Fibroblast of mammary gland (primary cell): ENCODE measurements around the gene KHSRP.

ENCODE experiments used
- DNase-seq: peaks from one replicate; pipeline ENCODE4 v3.0.0-alpha.2; 2010; ENCODE audit warnings: low read depth
- H3K4me3 ChIP-seq: 2 replicates; pipeline ENCODE4 v1.5.1; 2011; ENCODE audit warnings: low read depth, mild to moderate bottlenecking, low read length, moderate library complexity; ENCODE audit not compliant: control insufficient read depth
- TF ChIP-seq, protein P1 (sequence below): conservative IDR thresholded peaks from 2 replicates; pipeline ENCODE4 v1.5.1; 2011; ENCODE audit warnings: low read depth, low read length, inconsistent platforms; ENCODE audit not compliant: control insufficient read depth, insufficient read depth

KHSRP gene

DNA sequence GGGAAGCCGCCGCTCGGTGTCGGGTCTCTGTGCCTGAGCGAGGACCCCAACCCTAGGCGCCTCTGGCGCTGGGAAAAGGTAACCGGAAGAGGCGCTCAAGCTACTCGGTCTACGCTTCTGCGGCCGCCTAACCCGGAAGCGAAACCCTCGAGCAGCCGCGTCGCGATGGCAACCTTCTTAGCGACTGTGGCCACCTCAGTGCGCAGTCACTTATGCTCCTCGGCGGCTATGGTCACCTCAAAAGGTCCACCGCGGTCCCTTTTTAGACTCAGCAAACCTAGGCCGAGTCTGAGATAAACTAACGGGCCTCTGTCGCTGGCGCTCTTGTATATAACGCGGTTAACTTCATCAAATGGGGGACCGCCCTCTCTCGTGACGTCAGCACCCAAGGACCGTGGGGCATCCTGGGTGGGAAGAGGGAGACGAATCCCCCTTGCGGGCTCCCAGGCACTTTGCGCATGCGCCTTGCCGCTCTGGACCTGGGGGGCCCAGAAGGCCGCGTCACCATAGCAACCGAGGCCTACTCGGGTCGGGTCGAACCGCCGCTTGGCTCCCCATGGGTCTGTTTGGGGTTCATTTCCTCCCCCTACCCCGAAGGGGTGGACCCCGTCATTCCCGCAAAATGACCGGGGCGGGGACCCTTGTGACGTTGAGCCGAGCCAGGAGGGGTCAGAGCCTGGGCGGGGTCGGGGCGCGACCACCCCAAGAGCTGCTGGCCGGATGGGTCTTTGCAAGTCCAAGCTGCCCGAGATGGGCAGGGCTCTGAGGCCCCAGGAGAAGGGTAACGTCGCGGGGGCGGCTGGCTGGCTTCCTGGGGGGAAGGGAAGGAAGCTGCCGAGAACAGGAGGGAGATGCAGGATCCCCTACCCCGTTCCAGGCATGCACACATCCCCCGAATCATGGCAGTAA, 31.3 kb downstream of the KHSRP start, which contains the start of gene GTF2F1:
TSS of gene GTF2F1 (minus strand) at position 91 of the 909 bp plus-strand sequence. CDS start 169 bp downstream, outside the sequence.
- TF ChIP-seq, protein P1, sequence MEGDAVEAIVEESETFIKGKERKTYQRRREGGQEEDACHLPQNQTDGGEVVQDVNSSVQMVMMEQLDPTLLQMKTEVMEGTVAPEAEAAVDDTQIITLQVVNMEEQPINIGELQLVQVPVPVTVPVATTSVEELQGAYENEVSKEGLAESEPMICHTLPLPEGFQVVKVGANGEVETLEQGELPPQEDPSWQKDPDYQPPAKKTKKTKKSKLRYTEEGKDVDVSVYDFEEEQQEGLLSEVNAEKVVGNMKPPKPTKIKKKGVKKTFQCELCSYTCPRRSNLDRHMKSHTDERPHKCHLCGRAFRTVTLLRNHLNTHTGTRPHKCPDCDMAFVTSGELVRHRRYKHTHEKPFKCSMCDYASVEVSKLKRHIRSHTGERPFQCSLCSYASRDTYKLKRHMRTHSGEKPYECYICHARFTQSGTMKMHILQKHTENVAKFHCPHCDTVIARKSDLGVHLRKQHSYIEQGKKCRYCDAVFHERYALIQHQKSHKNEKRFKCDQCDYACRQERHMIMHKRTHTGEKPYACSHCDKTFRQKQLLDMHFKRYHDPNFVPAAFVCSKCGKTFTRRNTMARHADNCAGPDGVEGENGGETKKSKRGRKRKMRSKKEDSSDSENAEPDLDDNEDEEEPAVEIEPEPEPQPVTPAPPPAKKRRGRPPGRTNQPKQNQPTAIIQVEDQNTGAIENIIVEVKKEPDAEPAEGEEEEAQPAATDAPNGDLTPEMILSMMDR = peak; percentile 7
- H3K4me3 ChIP-seq = peak within 1 kb of the TSS; percentile 71
- peak; percentile 95 for DNase-seq

DNA sequence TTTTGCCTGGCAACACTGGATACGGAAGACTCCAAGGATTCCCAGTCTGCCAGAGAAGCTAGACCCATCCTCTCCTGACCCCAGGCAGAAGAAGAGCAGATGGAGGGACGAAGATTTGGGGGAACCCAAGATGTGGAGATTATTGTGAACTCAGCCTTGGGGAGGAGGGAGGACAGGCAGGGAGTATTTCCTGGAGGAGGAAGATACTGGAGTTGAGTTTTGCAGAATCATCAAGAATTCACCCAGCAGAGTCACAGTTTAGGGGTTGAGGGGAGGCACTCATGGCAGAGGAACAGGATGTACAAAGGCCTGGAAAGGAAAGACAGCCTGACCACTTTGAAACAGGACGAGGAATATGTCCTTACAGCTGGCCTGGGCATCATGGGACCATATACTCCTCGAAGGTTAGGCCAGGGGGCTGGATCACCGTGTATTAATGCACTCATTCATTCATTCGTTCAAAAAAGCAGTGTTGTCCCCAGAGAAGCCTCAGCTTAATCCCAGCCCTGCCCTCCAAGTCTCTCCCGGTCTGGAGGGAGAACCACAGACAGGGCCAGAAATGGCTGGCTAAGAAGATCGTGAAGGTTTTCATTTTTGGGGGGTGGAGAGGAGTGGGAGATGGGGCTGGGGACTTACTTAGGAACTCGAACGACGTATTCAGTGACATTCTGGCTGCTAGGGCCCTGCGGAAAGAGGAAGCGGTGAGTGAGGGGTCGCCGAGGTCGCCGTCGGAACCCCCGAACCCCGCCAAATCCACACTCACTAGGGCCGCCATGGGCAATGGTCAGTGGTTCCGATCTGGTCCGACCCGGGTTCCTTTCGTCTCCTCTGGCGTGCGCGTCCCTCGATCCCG, 32.2 kb downstream of the KHSRP start:
- TF ChIP-seq, protein P1 = no peak
- H3K4me3 ChIP-seq = peak overlapping the region; percentile 71
- DNase-seq = no peak

DNA sequence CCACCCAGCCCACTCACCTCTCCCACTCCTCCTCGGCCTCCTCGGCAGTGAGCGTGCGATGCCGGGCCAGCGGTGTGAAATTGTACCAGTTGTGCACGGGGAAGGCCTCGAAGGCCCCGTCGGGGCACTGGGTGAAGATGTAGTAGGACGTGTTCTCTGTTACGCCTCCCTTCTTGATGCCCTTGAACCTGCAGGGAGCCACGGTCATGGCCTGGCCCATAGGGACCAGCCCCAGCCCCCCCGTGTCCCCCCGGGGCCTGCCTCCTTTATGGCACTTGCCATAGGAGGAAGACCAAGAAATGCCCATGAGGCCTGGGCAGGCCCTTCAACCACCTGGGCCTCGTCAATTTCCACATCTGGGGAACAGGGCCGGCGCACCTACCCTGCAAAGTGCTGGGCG, 37.2 kb downstream of the KHSRP start:
- TF ChIP-seq, protein P1 = no peak
- no peak for DNase-seq
- H3K4me3 ChIP-seq = no peak overlapping the region

DNA sequence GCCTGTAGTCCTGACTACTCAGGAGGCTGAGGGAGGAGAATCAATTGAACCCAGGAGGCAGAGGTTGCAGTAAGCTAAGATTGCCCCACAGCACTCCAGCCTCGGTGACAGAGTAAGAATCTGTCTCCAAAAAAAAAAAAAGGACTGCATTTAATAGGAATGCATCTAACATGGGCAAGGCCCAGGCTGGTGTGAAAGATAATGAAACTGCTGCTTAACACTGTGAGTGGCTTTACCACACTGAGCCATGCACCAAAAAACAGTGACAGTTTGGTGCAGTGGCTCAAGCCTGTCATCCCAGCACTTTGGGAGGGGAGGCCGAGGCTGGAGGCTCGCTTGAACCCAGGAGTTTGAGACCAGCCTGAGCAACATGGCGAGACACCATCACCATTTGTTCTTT, 40.2 kb downstream of the KHSRP start:
- TF ChIP-seq, protein P1 = no peak
- H3K4me3 ChIP-seq = no peak overlapping the region
- no peak for DNase-seq

DNA sequence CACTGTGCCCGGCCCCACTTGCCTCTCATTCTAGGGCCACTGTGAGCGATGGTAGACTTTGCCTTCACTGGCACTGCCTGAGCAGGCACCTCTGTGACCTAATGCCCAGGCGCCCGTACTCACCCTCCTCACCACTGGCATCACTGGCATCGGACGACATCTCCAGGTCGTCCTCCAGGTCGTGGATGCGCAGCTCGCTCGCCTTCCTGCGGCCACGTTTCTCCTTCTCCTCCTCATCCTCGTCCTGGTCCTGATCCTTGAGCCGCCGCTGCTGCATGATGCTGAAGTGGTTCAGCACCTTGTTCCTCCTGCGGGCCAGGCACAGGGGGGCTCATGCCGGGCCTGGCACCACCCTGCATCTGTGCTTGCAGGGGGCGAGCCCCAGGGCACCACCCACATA, 41.4 kb downstream of the KHSRP start:
- no peak overlapping the region for H3K4me3 ChIP-seq
- TF ChIP-seq, protein P1 = no peak
- no peak for DNase-seq

DNA sequence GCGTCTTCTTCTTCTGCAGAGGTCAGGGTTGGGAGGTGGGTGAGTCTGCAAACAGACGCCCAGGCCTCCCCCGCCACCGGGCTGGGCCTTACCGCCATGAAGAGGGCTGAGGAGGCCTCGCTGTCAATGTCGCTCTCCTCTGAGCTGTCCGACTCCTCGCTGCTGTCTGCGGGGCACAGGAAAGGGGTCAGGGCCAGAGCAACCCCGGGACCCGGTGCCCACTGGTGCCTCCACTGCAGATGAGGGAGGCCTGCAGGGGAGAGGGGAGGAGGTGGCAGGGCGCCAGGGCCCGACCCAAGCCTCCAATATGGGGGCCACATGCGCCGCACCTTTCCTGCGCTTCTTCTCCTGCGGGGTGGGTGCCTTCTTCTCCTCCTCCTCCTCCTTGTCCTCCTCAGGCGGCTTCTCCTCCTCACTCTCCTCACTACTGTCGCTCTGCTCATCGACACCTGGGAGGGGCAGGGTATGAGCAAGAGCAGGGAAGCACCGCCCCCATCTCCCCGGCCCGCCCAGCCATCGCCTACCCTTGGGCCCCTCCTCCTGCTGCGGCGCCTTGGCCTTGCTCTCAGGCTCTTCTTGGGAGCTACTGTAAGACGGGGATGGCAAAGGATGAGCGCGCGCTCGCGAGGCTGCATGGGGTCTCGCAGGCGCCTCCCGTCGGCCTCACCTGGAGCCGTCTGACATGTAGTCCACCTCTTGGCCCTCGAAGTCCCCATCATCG, 43.4 kb downstream of the KHSRP start:
- TF ChIP-seq, protein P1 = no peak
- H3K4me3 ChIP-seq = no peak overlapping the region
- no peak for DNase-seq
